Pancreas (tissue), 10 donors: Measurements from ENCODE around the gene NKD1. TPM values are rescaled to one million over a fixed set of nuclear protein-coding genes. Genes with fewer than 3 reads are reported as not detected.

ENCODE experiments used
- ATAC-seq, 4 donors: fragments of 200-7000 bp; cut with Tn5 transposase; one replicate each; pipeline versions ENCODE4 v1.8.0 to v1.9.1; 2020; ENCODE audit warnings: mild to moderate bottlenecking in 4 of 4, moderate library complexity in 4 of 4
- DNase-seq, 6 donors: peaks; one replicate each; pipeline ENCODE4 v3.0.0-alpha.2; 2020
- FAIRE-seq: peaks from 2 replicates; lab custom pipeline; 2012; peaks lifted over from hg19 to GRCh38; lab: Jason Lieb, UNC
- H3K27ac ChIP-seq, 4 donors: fragments of 200-600 bp; sonication (generic); 1 replicate in 3 of 4; 2 replicates in 1 of 4; pipeline versions ENCODE4 v1.5.0 to v1.8.0; 2020
- H3K27me3 ChIP-seq, 4 donors: fragments of 200-600 bp; one replicate each; pipeline ENCODE4 v1.8.0; 2021
- H3K36me3 ChIP-seq, 3 donors: fragments of 200-600 bp; sonication (generic) in 1 of 3; one replicate each; pipeline versions ENCODE4 v1.5.0 to v1.8.0; 2020 to 2021
- H3K4me1 ChIP-seq, 3 donors: fragments of 200-600 bp; one replicate each; pipeline ENCODE4 v1.8.0; 2021
- H3K4me3 ChIP-seq, 4 donors: fragments of 200-600 bp; sonication (generic) in 2 of 4; one replicate each; pipeline versions ENCODE4 v1.5.0 to v1.8.0; 2020 to 2021
- H3K9me3 ChIP-seq, 4 donors: fragments of 200-600 bp; one replicate each; pipeline ENCODE4 v1.8.0; 2021
- WGBS, 2 donors: extraction: QIAGEN DNeasy Blood & Tissue Kit; methylation state at CpG; one replicate each; pipeline ENCODE4 v1.1.7; 2013; 5-methylcytosine and 5-hydroxymethylcytosine counted together
- intact Hi-C, 3 donors: fragments of 100-400 bp; cut with DNase I; formaldehyde crosslinking; loops; one replicate each; pipeline versions ENCODE4 v1.11.1 to v1.14.2; 2022
- polyA plus RNA-seq, 2 donors: library from polyadenylated mRNA; stranded (reverse); fragments of 200-250 nt; gene quantifications; one replicate each; pipeline ENCODE4 v1.2.3, GENCODE V29; 2013
- total RNA-seq, 6 donors: library from RNA; stranded (reverse); fragmentation: NEBNext Ultra II Directional in 4 of 6; extraction: Animal tissue kit (Norgen Biotek cat#: 25700) in 4 of 6; gene quantifications; one replicate each; pipeline versions ENCODE4 v1.2.1 to v1.2.4, GENCODE V29; 2021 to 2023
- TF ChIP-seq, protein P1 (sequence below), 4 donors: fragments of 200-600 bp; sonication (generic) in 3 of 4; IDR thresholded peaks; one replicate each; pipeline versions ENCODE4 v1.5.0 to v1.8.0; 2021; ENCODE audit warnings: antibody characterized with exemption in 4 of 4
- donor health status: healthy with polysubstance abuse.
- donor health status: DM: no; HTN: no; CAD: no; lungs with moderate emphysema.
- donor health status: DM: no; HTN: no; CAD: no.
- donor health status: control.
- donor health status: control.
- donor health status: Bipolar disorder and iron deficiency.
- donor health status: DM: yes; HTN: yes; CAD: no.
- donor health status: DM: no; HTN: no; CAD: no.
- donor health status: DM: no; HTN: no; CAD: no.
- donor health status: DM: yes; HTN: yes; CAD: no.

The NKD1 gene
- total and polyA plus RNA-seq, 8 donors = 0.45 to 5.8 (median 4.4) TPM

DNA sequence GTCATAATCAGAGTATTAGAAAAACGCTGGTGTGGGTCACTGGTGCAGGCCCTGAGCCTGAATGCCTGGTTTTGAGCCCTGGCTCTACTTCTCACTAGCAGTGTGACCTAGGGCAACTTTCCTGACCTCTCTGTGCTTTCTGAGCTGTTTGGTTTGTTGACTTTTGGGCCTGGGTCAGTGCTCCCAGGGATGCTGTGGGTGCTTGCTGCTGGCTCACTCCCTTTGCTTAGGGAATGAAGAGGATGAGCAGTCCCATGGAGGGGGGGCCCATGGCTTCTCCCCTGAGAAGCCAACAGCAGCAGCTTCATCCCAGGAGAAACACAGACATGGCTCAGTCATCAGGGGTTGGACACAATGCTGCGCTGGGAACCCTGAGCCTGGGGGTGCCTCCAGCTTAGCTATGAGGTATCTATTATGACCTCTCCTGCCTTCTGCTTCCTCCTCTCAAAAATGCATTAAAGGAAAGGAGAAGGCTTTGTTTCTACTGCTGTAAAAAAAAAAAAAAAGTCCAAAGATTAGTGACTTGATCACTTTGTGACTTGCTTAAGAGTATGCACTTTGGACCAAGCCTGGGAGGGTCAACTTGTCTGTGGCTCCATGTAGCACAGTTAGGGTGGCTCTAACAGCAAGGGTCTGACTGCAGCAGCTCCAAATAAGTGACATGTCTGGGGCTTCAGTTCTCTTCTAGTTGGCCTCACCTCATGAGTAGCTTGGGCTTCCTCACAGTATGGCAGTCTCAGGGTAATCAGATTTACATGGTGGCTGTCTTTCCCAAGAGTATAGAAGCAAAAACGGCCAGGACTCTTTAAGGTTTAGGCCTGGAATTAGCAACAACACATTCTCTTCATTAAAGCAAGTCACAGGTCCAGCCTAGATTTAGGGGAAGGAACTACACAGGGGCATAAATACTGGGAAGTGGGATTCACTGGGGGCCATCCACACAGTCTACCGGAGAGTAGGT is 13.0 kb downstream of the NKD1 start:
- DNase-seq (no peak), FAIRE-seq (no peak)
- WGBS, 2 donors = 90 to 95% methylated on average over 4 of the region's 4 CpGs

DNA sequence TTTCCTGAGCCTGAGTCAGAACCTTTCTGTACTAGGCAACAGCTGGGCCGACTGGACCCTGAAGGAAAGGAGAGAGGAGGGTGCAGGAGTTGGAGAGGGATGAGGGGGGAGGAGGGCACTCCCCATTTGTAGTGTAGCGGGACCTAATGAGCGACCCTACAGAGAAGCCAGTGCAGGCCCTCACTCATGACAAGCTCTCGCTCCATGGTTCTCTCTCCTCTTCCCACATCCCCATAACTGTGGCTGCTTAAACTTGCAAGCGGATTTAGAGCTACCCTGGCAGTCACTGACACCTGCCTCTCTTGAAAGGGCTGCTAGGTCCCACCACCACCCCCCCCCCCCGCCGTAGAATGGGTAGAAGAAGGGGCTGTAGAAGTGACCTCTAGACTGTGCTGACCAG is 14.5 kb downstream of the NKD1 start:
- no peak overlapping the region for H3K4me3 ChIP-seq

More for the DNA sequence above, 13.0 kb downstream of the NKD1 start:
- H3K36me3 ChIP-seq = no peaks in the 10 kb centered on the region
- no peak overlapping the region for H3K4me3 ChIP-seq
- H3K9me3 ChIP-seq = no peaks in the 10 kb centered on the region
- H3K27ac ChIP-seq = no peak overlapping the region
- no peaks in the 10 kb centered on the region for H3K4me1 ChIP-seq
- intact Hi-C loops = no loop called here
- no peaks in the 10 kb centered on the region for H3K27me3 ChIP-seq
- TF ChIP-seq, protein P1, sequence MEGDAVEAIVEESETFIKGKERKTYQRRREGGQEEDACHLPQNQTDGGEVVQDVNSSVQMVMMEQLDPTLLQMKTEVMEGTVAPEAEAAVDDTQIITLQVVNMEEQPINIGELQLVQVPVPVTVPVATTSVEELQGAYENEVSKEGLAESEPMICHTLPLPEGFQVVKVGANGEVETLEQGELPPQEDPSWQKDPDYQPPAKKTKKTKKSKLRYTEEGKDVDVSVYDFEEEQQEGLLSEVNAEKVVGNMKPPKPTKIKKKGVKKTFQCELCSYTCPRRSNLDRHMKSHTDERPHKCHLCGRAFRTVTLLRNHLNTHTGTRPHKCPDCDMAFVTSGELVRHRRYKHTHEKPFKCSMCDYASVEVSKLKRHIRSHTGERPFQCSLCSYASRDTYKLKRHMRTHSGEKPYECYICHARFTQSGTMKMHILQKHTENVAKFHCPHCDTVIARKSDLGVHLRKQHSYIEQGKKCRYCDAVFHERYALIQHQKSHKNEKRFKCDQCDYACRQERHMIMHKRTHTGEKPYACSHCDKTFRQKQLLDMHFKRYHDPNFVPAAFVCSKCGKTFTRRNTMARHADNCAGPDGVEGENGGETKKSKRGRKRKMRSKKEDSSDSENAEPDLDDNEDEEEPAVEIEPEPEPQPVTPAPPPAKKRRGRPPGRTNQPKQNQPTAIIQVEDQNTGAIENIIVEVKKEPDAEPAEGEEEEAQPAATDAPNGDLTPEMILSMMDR (IDR thresholded peaks at IDR 0.05) = no peak
- no peak for ATAC-seq

DNA sequence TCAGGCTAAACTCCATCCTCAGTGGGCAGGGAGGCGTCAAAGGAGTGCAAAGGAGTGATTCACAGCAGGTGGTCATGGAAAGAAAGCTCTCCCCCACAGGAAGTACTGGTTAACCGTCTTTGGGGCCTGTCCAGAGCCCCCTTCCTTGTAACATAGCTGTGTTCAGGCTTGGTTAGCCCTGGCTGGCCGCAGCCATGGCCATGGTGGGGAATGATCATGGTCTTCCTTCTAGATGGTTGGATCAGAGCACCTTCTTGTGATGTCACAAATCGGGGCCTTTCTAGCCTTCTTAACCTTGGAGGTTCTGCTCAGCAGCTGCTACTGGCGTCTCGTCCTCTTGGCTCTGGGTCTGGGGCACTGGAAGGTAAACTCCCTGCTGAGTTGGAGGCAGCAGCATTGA is 15.8 kb downstream of the NKD1 start:
- WGBS, 2 donors = 74 to 81% methylated on average over 6 of the region's 6 CpGs
- FAIRE-seq = no peak

More for the DNA sequence above, 14.5 kb downstream of the NKD1 start:
- Histone ChIP-seq H3K9me3 (no peaks in the 10 kb centered on the region), H3K27me3 (no peaks in the 10 kb centered on the region), H3K27ac (no peak overlapping the region), H3K4me1 (no peaks in the 10 kb centered on the region), H3K36me3 (no peaks in the 10 kb centered on the region)
- ATAC-seq = no peak
- 86 to 94% methylated on average over 7 of the region's 7 CpGs for WGBS, 2 donors
- no peak for FAIRE-seq
- no peak for DNase-seq
- intact Hi-C loops = no loop called here
- TF ChIP-seq, protein P1 (IDR thresholded peaks at IDR 0.05) = no peak

DNA sequence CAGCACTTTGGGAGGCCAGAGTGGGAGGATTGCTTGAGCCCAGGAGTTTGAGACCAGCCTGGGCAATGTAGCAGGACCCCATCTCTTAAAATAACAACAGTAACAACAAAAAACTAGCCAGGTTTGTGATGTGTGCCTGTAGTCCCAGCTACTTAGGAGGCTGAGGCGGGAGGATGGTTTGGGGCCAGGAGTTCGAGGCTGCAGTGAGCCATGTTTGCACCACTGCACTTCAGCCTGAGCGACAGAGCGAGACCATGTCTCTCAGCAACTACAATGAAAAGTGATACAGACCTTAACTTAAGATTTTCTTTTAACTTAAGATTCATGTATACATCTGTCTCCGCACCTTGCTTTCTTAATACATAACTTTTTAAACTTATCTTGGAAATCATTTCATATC is 17.2 kb downstream of the NKD1 start:
- no peak for DNase-seq
- no peak for ATAC-seq
- Histone ChIP-seq H3K9me3 (no peaks in the 10 kb centered on the region), H3K27me3 (no peaks in the 10 kb centered on the region), H3K4me3 (no peak overlapping the region), H3K36me3 (no peaks in the 10 kb centered on the region), H3K27ac (no peak overlapping the region), H3K4me1 (no peaks in the 10 kb centered on the region)
- TF ChIP-seq, protein P1 (IDR thresholded peaks at IDR 0.05) = no peak
- intact Hi-C loops = no loop called here
- WGBS, 2 donors = 97 to 98% methylated on average over 5 of the region's 5 CpGs
- no peak for FAIRE-seq

More for the DNA sequence above, 15.8 kb downstream of the NKD1 start:
- H3K27me3 ChIP-seq = no peaks in the 10 kb centered on the region
- TF ChIP-seq, protein P1 (IDR thresholded peaks at IDR 0.05) = no peak
- H3K9me3 ChIP-seq = no peaks in the 10 kb centered on the region
- H3K27ac ChIP-seq = no peak overlapping the region
- H3K4me3 ChIP-seq = no peak overlapping the region
- DNase-seq (no peak), ATAC-seq (no peak)
- intact Hi-C loops = no loop called here
- H3K36me3 ChIP-seq = no peaks in the 10 kb centered on the region
- H3K4me1 ChIP-seq = no peaks in the 10 kb centered on the region
